Measurements from ENCODE around the gene ATP7B.

Gene ATP7B

GRCh38 chr13:51974482-51974881, 36.8 kb downstream of the ATP7B start:
- TF ChIP-seq, protein P1, sequence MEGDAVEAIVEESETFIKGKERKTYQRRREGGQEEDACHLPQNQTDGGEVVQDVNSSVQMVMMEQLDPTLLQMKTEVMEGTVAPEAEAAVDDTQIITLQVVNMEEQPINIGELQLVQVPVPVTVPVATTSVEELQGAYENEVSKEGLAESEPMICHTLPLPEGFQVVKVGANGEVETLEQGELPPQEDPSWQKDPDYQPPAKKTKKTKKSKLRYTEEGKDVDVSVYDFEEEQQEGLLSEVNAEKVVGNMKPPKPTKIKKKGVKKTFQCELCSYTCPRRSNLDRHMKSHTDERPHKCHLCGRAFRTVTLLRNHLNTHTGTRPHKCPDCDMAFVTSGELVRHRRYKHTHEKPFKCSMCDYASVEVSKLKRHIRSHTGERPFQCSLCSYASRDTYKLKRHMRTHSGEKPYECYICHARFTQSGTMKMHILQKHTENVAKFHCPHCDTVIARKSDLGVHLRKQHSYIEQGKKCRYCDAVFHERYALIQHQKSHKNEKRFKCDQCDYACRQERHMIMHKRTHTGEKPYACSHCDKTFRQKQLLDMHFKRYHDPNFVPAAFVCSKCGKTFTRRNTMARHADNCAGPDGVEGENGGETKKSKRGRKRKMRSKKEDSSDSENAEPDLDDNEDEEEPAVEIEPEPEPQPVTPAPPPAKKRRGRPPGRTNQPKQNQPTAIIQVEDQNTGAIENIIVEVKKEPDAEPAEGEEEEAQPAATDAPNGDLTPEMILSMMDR (conservative IDR thresholded peaks at IDR 0.05; ENCODE audit: control insufficient read depth, insufficient read depth, low read depth, low read length): no peak
- no peak overlapping the region for H3K4me3 ChIP-seq (ENCODE audit: control insufficient read depth, low read depth, low read length)

GRCh38 chr13:51971520-51972426, 39.5 kb downstream of the ATP7B start:
- DNase-seq (ENCODE audit: low read depth): no peak
- TF ChIP-seq, protein P1 (conservative IDR thresholded peaks at IDR 0.05; ENCODE audit: control insufficient read depth, insufficient read depth, low read depth, low read length): no peak
- H3K4me3 ChIP-seq (ENCODE audit: control insufficient read depth, low read depth, low read length): no peak overlapping the region

More at GRCh38 chr13:51974482-51974881, 36.8 kb downstream of the ATP7B start:
- DNase-seq (ENCODE audit: low read depth): no peak

DNA sequence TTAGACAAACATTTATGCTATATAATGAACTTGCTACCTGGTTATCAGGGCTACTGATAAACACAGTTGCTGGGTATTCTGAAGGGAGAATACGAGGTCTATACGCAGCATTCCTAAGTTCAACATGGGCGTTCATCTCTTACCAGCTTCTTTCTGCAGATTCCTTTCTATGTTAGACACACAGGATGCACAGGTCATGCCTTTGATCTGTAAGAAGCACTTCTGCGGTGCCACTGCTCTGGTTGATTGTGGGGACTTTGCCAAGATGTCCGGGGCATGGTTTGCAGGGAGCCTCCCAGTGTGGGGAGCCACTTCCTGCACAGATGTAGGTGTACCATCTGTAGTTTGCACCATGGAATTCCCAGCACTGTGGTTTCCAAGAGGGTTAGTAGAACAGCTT, 40.9 kb downstream of the ATP7B start:
- TF ChIP-seq, protein P1 (conservative IDR thresholded peaks at IDR 0.05; ENCODE audit: control insufficient read depth, insufficient read depth, low read depth, low read length): no peak
- DNase-seq (ENCODE audit: low read depth): no peak
- no peak overlapping the region for H3K4me3 ChIP-seq (ENCODE audit: control insufficient read depth, low read depth, low read length)

GRCh38 chr13:51967482-51968446, 43.5 kb downstream of the ATP7B start:
- TF ChIP-seq, protein P1 (conservative IDR thresholded peaks at IDR 0.05; ENCODE audit: control insufficient read depth, insufficient read depth, low read depth, low read length): no peak
- H3K4me3 ChIP-seq (ENCODE audit: control insufficient read depth, low read depth, low read length): no peak overlapping the region
- no peak for DNase-seq (ENCODE audit: low read depth)

GRCh38 chr13:51966186-51966585, 45.1 kb downstream of the ATP7B start:
- TF ChIP-seq, protein P1 (conservative IDR thresholded peaks at IDR 0.05; ENCODE audit: control insufficient read depth, insufficient read depth, low read depth, low read length): no peak
- no peak for DNase-seq (ENCODE audit: low read depth)
- no peak overlapping the region for H3K4me3 ChIP-seq (ENCODE audit: control insufficient read depth, low read depth, low read length)
